Measurements from ENCODE around the gene GLRA3. TPM values are rescaled to one million over a fixed set of nuclear protein-coding genes. Genes with fewer than 3 reads are reported as not detected.

The GLRA3 gene
- total and polyA plus RNA-seq, 2 donors (not counting 3 experiments of a cell fraction or from before 2014, with no cell fraction given): not detected

- no peaks in the 10 kb centered on the region for H3K79me2 ChIP-seq (ENCODE audit: control insufficient read depth, insufficient read depth, low read length)
- intact Hi-C loops (cut with micrococcal nuclease) (no loop called here), dilution Hi-C loops (cut with MboI; ENCODE audit: extremely low pct_ligation_motif_present, low sequenced_read_pairs) (no loop called here)
- no peaks in the 10 kb centered on the region for H3K36me3 ChIP-seq (ENCODE audit: control insufficient read depth in 2 of 2, extremely low read depth in 1 of 2, insufficient read depth in 2 of 2, low read length in 2 of 2)
- no peak for DNase-seq (ENCODE audit: low read depth, low spot score)
- H3K27me3 ChIP-seq (ENCODE audit: control insufficient read depth in 2 of 2, insufficient read depth in 2 of 2, low read length in 2 of 2): no peaks in the 10 kb centered on the region
- no TSS peak for BruUV-seq (replicated peaks)
- no peak overlapping the region for H3K4me3 ChIP-seq (replicated peaks in 1 of 3; ENCODE audit: insufficient read depth in 1 of 3, low read depth in 1 of 3, low read length in 3 of 3)
- no peaks in the 10 kb centered on the region for H4K20me1 ChIP-seq (replicated peaks; ENCODE audit: control insufficient read depth, extremely low read depth, insufficient read depth, low read length)
- no peaks in the 10 kb centered on the region for H3K9me1 ChIP-seq (replicated peaks; ENCODE audit: control insufficient read depth, extremely low read depth, insufficient read depth, low read length)
- TF ChIP-seq MYC (IDR thresholded peaks at IDR 0.05; ENCODE audit: low read depth, low read length) (no peak), CTCF (IDR thresholded peaks at IDR 0.05; ENCODE audit: extremely low read depth in 1 of 2, insufficient read depth in 1 of 2, low read depth in 1 of 2, low read length in 2 of 2) (no peak), POLR2A (IDR thresholded peaks at IDR 0.05; ENCODE audit: low read depth, low read length) (no peak)
- no peak overlapping the region for H3K4me2 ChIP-seq (ENCODE audit: insufficient read depth, low read length)
- H3K27ac ChIP-seq (ENCODE audit: insufficient read depth, low read depth, low read length): no peak overlapping the region
- ChIA-PET CTCF (no interaction called here), POLR2A (no interaction called here)
- no peak overlapping the region for H3K9ac ChIP-seq (replicated peaks; ENCODE audit: extremely low read depth, insufficient read depth, low read length)
- H2AFZ ChIP-seq (ENCODE audit: low read depth, low read length): no peak overlapping the region
- no peak for FAIRE-seq
- H3K4me1 ChIP-seq (ENCODE audit: control insufficient read depth, extremely low read depth, insufficient read depth, low read length): no peaks in the 10 kb centered on the region
- peaks cover 5% of the 10 kb centered on the region for H3K9me3 ChIP-seq (replicated peaks; ENCODE audit: control insufficient read depth, insufficient read depth, low read length)
Observed at GRCh38 chr4:174834477-174834876, 5.4 kb upstream of the GLRA3 start.

- H3K9ac ChIP-seq (replicated peaks; ENCODE audit: extremely low read depth, insufficient read depth, low read length): no peak overlapping the region
- no peak for DNase-seq (ENCODE audit: low read depth, low spot score)
- no peaks in the 10 kb centered on the region for H3K79me2 ChIP-seq (ENCODE audit: control insufficient read depth, insufficient read depth, low read length)
- H3K27ac ChIP-seq (ENCODE audit: insufficient read depth, low read depth, low read length): no peak overlapping the region
- no peak overlapping the region for H3K4me2 ChIP-seq (ENCODE audit: insufficient read depth, low read length)
- no peak overlapping the region for H2AFZ ChIP-seq (ENCODE audit: low read depth, low read length)
- ChIA-PET CTCF (no interaction called here), POLR2A (no interaction called here)
- H3K9me1 ChIP-seq (replicated peaks; ENCODE audit: control insufficient read depth, extremely low read depth, insufficient read depth, low read length): no peaks in the 10 kb centered on the region
- no peak for TF ChIP-seq JUN (IDR thresholded peaks at IDR 0.05; ENCODE audit: borderline replicate concordance, insufficient read depth, insufficient read length, low read depth)
- no peak for TF ChIP-seq MYC (IDR thresholded peaks at IDR 0.05; ENCODE audit: low read depth, low read length)
- TF ChIP-seq POLR2AphosphoS5 (IDR thresholded peaks at IDR 0.05; ENCODE audit: insufficient read depth, low read depth, low read length): no peak
- TF ChIP-seq EZH2 (IDR thresholded peaks at IDR 0.05; ENCODE audit: borderline replicate concordance, low read depth, low read length, severe bottlenecking): no peak
- no peak for TF ChIP-seq GATA2 (IDR thresholded peaks at IDR 0.05; ENCODE audit: insufficient read depth, insufficient read length, low read depth, low read length)
- no peak for TF ChIP-seq MAX (IDR thresholded peaks at IDR 0.05; ENCODE audit: insufficient read depth, insufficient read length)
- no peak for TF ChIP-seq POLR2A (IDR thresholded peaks at IDR 0.05; ENCODE audit: low read depth, low read length)
- no peak for TF ChIP-seq FOS (IDR thresholded peaks at IDR 0.05; ENCODE audit: borderline replicate concordance, insufficient read depth, low read length)
- no peak for TF ChIP-seq CTCF (IDR thresholded peaks at IDR 0.05; ENCODE audit: extremely low read depth in 1 of 2, insufficient read depth in 1 of 2, low read depth in 1 of 2, low read length in 2 of 2)
- no peak overlapping the region for H3K4me3 ChIP-seq (replicated peaks in 1 of 3; ENCODE audit: insufficient read depth in 1 of 3, low read depth in 1 of 3, low read length in 3 of 3)
- dilution Hi-C loops (cut with MboI; ENCODE audit: extremely low pct_ligation_motif_present, low sequenced_read_pairs): no loop called here
- no peaks in the 10 kb centered on the region for H3K36me3 ChIP-seq (ENCODE audit: control insufficient read depth in 2 of 2, extremely low read depth in 1 of 2, insufficient read depth in 2 of 2, low read length in 2 of 2)
- intact Hi-C loops (cut with micrococcal nuclease): no loop called here
- no peaks in the 10 kb centered on the region for H3K9me3 ChIP-seq (replicated peaks; ENCODE audit: control insufficient read depth, insufficient read depth, low read length)
- no peaks in the 10 kb centered on the region for H3K4me1 ChIP-seq (ENCODE audit: control insufficient read depth, extremely low read depth, insufficient read depth, low read length)
- no peaks in the 10 kb centered on the region for H4K20me1 ChIP-seq (replicated peaks; ENCODE audit: control insufficient read depth, extremely low read depth, insufficient read depth, low read length)
- H3K27me3 ChIP-seq (ENCODE audit: control insufficient read depth in 2 of 2, insufficient read depth in 2 of 2, low read length in 2 of 2): no peaks in the 10 kb centered on the region
- no TSS peak for BruUV-seq (replicated peaks)
- FAIRE-seq: no peak
Observed at GRCh38 chr4:174826660-174827059, 2.4 kb downstream of the GLRA3 start.
